ENCODE data around the gene PTPN7.

DNA sequence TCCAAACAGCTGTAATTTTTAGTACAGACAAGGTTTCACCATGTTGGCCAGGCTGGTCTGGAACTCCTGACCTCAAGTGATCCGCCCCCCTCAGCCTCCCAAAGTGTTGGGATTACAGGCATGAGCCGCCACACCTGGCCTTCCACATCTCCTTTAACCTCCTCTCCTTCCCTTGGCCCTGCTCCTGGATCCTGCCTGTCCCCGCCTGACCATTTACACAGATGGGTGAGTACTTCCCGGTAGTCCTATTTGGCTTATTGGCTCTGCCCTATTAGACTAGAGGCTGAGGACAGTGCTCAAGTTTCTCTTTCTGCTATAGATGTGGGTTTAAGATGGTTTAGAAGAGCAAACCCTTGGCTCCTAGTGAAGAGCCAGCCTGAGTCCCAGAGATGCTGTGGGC lies 7.1 kb downstream of the PTPN7 start:
- TF ChIP-seq, protein P1, sequence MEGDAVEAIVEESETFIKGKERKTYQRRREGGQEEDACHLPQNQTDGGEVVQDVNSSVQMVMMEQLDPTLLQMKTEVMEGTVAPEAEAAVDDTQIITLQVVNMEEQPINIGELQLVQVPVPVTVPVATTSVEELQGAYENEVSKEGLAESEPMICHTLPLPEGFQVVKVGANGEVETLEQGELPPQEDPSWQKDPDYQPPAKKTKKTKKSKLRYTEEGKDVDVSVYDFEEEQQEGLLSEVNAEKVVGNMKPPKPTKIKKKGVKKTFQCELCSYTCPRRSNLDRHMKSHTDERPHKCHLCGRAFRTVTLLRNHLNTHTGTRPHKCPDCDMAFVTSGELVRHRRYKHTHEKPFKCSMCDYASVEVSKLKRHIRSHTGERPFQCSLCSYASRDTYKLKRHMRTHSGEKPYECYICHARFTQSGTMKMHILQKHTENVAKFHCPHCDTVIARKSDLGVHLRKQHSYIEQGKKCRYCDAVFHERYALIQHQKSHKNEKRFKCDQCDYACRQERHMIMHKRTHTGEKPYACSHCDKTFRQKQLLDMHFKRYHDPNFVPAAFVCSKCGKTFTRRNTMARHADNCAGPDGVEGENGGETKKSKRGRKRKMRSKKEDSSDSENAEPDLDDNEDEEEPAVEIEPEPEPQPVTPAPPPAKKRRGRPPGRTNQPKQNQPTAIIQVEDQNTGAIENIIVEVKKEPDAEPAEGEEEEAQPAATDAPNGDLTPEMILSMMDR (IDR thresholded peaks at IDR 0.05) = no peak
- TF ChIP-seq POLR2A (IDR thresholded peaks at IDR 0.05) (no peak), POLR2AphosphoS5 (IDR thresholded peaks at IDR 0.05) (no peak), EP300 (IDR thresholded peaks at IDR 0.05) (no peak)
